ACHN (cell line): Measurements from ENCODE around the gene AIG1.
A peak's percentile ranks its signal among the peaks of the same experiment; 100 is the strongest.
"Not testable (repeated sequence)": the region's sequence is repeated elsewhere in the genome, so short reads cannot be mapped to it uniquely, and the experiment has no call there.

Source experiments
- DNase-seq: peaks from one replicate; pipeline ENCODE4 v3.0.0-alpha.2; 2015
- in situ Hi-C: cut with HindIII; loops from 2 replicates; pipeline ENCODE4 v1.10.0; 2017; ENCODE audit warnings: low sequenced_read_pairs, low pct_ligation_motif_present, low pct_unique_long_range_greater_than_20kb

AIG1 gene

GRCh38 chr6:143060806-143061596 lies at the start of gene AIG1:
Gene AIG1, plus strand, starts transcription at chr6:143060889. Its CDS starts 37 bp downstream, at chr6:143060926.
- DNase-seq, result no peak
- in situ Hi-C loops, result no loop called here

- DNase-seq, result no peak
- in situ Hi-C loops, result no loop called here
These were observed 45.9 kb upstream of the AIG1 start for GRCh38 chr6:143014764-143015163.

- in situ Hi-C loops, result no loop called here
- DNase-seq, result no peak
These were observed 45.4 kb upstream of the AIG1 start for GRCh38 chr6:143015300-143015706.

- no peak for DNase-seq
- in situ Hi-C loops, result no loop called here
These were observed 41.7 kb upstream of the AIG1 start for GRCh38 chr6:143018955-143019354.

- in situ Hi-C loops, DNase-seq: not testable (repeated sequence)
These were observed 39.8 kb upstream of the AIG1 start for GRCh38 chr6:143020862-143021261.

- DNase-seq, result no peak
- in situ Hi-C loops, result no loop called here
These were observed 39.1 kb upstream of the AIG1 start for GRCh38 chr6:143021543-143021942.

- DNase-seq, result no peak
- in situ Hi-C loops, result no loop called here
These were observed 38.1 kb upstream of the AIG1 start for GRCh38 chr6:143022587-143022986.

- DNase-seq, result no peak
- in situ Hi-C loops, result no loop called here
These were observed 37.0 kb upstream of the AIG1 start for GRCh38 chr6:143023695-143024094.

GRCh38 chr6:143024977-143025376 lies 35.7 kb upstream of the AIG1 start:
- DNase-seq, result no peak
- in situ Hi-C loops, result no loop called here

- peak; percentile 22 for DNase-seq
- in situ Hi-C loops, result no loop called here
These were observed 33.8 kb upstream of the AIG1 start for GRCh38 chr6:143026696-143027449.

GRCh38 chr6:143034689-143035334 lies 25.9 kb upstream of the AIG1 start:
- in situ Hi-C loops, result no loop called here
- no peak for DNase-seq

- DNase-seq, result peak; percentile 24
- in situ Hi-C loops, result no loop called here
These were observed 23.2 kb upstream of the AIG1 start for GRCh38 chr6:143037470-143037869.

- no peak for DNase-seq
- in situ Hi-C loops, result no loop called here
These were observed 21.9 kb upstream of the AIG1 start for GRCh38 chr6:143038833-143039232.

- no peak for DNase-seq
These were observed 21.1 kb upstream of the AIG1 start for GRCh38 chr6:143039548-143039947.

GRCh38 chr6:143040018-143040417 lies 20.7 kb upstream of the AIG1 start:
- in situ Hi-C loops, result no loop called here
- no peak for DNase-seq

More at GRCh38 chr6:143039548-143039947, 21.1 kb upstream of the AIG1 start:
- in situ Hi-C loops, result no loop called here

GRCh38 chr6:143044345-143044744 lies 16.3 kb upstream of the AIG1 start:
- DNase-seq, in situ Hi-C loops: not testable (repeated sequence)

GRCh38 chr6:143049611-143050010 lies 11.1 kb upstream of the AIG1 start:
- in situ Hi-C loops, result no loop called here
- DNase-seq, result no peak

- in situ Hi-C loops, result no loop called here
- no peak for DNase-seq
These were observed 10.2 kb upstream of the AIG1 start for GRCh38 chr6:143050509-143050908.

GRCh38 chr6:143052282-143052681 lies 8.4 kb upstream of the AIG1 start:
- in situ Hi-C loops, result no loop called here
- no peak for DNase-seq
